A549 (cell line): ENCODE results near the gene OMG. TPM values are rescaled to one million over a fixed set of nuclear protein-coding genes. Genes with fewer than 3 reads are reported as not detected.

ENCODE experiments used
- ATAC-seq, 2 experiments: fragments of 200-7000 bp in 1 of 2; fragments of >200 bp in 1 of 2; cut with Nextera tagmentation in 1 of 2; cut with Tn5 transposase in 1 of 2; 3 replicates each; pipeline versions ENCODE4 v1.8.0 to v1.9.1; 2018 to 2020; ENCODE audit warnings: mild to moderate bottlenecking in 1 of 2, moderate library complexity in 1 of 2
- CTCF ChIA-PET: fragments of 300-600 bp; sonication (Branson Sonifier 250); formaldehyde crosslinking; extraction: SDS; loops from one replicate; lab custom pipeline; 2021; ENCODE audit warnings: antibody characterized with exemption, inconsistent platforms; lab: Yijun Ruan, JAX
- POLR2A ChIA-PET: fragments of 350-600 bp; formaldehyde crosslinking; extraction: SDS; loops from one replicate; lab custom pipeline; 2021; ENCODE audit warnings: antibody characterized with exemption, inconsistent platforms; lab: Yijun Ruan, JAX
- DNase-seq, 2 experiments: peaks; one replicate each; pipeline versions ENCODE4 v3.0.0 to v3.0.0-alpha.2; 2011 to 2016; ENCODE audit warnings: low read depth in 1 of 2, low spot score in 1 of 2
- FAIRE-seq: peaks from 2 replicates; lab custom pipeline; 2011; peaks lifted over from hg19 to GRCh38; lab: Jason Lieb, UNC
- H3K27ac ChIP-seq, 2 experiments: fragments of >200 bp; sonication (Bioruptor Twin); formaldehyde crosslinking; 3 replicates each; pipeline ENCODE4 v1.5.1; 2016 to 2017
- H3K4me1 ChIP-seq: fragments of >200 bp; sonication (Bioruptor Twin); formaldehyde crosslinking; 3 replicates; pipeline ENCODE4 v1.6.1; 2016
- H3K4me2 ChIP-seq: fragments of >200 bp; sonication (Bioruptor Twin); formaldehyde crosslinking; 3 replicates; pipeline ENCODE4 v1.6.1; 2016
- H3K4me3 ChIP-seq: fragments of >200 bp; sonication (Bioruptor Twin); formaldehyde crosslinking; 3 replicates; pipeline ENCODE4 v1.5.1; 2016
- H3K9me3 ChIP-seq: fragments of >200 bp; sonication (Bioruptor Twin); formaldehyde crosslinking; 3 replicates; pipeline ENCODE4 v1.6.1; 2016
- BHLHE40 ChIP-seq: IDR thresholded peaks from 2 replicates; pipeline ENCODE4 v1.6.1; 2012; ENCODE audit warnings: low read depth, low read length, inconsistent platforms
- CBX2 ChIP-seq: fragments of 200-600 bp; sonication (generic); IDR thresholded peaks from 2 replicates; pipeline ENCODE4 v1.6.1; 2016; ENCODE audit warnings: low read depth, mild to moderate bottlenecking, borderline replicate concordance
- CHD2 ChIP-seq: fragments of 150-350 bp; IDR thresholded peaks from 2 replicates; pipeline ENCODE4 v1.6.1; 2014; ENCODE audit warnings: low read length; ENCODE audit not compliant: partially characterized antibody
- CHD4 ChIP-seq: fragments of 200-600 bp; sonication (generic); IDR thresholded peaks from 2 replicates; pipeline ENCODE4 v1.6.1; 2016; ENCODE audit warnings: antibody characterized with exemption, mild to moderate bottlenecking, borderline replicate concordance
- ESRRA ChIP-seq: fragments of 150-350 bp; IDR thresholded peaks from 2 replicates; pipeline ENCODE4 v1.6.1; 2014; ENCODE audit warnings: mild to moderate bottlenecking, low read length, borderline replicate concordance
- FOSB ChIP-seq: fragments of 250-450 bp; sonication (Bioruptor Pico); IDR thresholded peaks from 2 replicates; pipeline ENCODE4 v1.5.0; 2020; ENCODE audit warnings: mild to moderate bottlenecking, moderate library complexity
- GATA3 ChIP-seq: IDR thresholded peaks from 2 replicates; pipeline ENCODE4 v1.6.1; 2012; ENCODE audit warnings: borderline replicate concordance
- HEYL ChIP-seq: fragments of 250-450 bp; sonication (Bioruptor Pico); IDR thresholded peaks from 2 replicates; pipeline ENCODE4 v1.8.0; 2021; ENCODE audit warnings: mild to moderate bottlenecking, moderate library complexity
- HOXA7 ChIP-seq: fragments of 250-450 bp; sonication (Bioruptor Pico); IDR thresholded peaks from 2 replicates; pipeline ENCODE4 v1.5.0; 2020; ENCODE audit warnings: mild to moderate bottlenecking, moderate library complexity
- MAFK ChIP-seq: fragments of 450-650 bp; IDR thresholded peaks from 2 replicates; pipeline ENCODE4 v1.6.1; 2014; ENCODE audit not compliant: partially characterized antibody
- MYC ChIP-seq: IDR thresholded peaks from 2 replicates; pipeline ENCODE4 v1.6.1; 2012; ENCODE audit warnings: mild to moderate bottlenecking, inconsistent platforms, low read length, improper control_type of control experiment, borderline replicate concordance
- NFE2L2 ChIP-seq: fragments of 150-350 bp; conservative IDR thresholded peaks from 2 replicates; pipeline ENCODE4 v1.6.1; 2014; ENCODE audit warnings: low read length
- NR3C1 ChIP-seq: fragments of >200 bp; sonication (Bioruptor Twin); formaldehyde crosslinking; IDR thresholded peaks from 3 replicates; pipeline ENCODE4 v1.6.1; 2017
- POLR2AphosphoS2 ChIP-seq: conservative IDR thresholded peaks from 2 replicates; pipeline ENCODE4 v1.6.1; 2012; ENCODE audit warnings: low read length, improper control_type of control experiment, inconsistent platforms
- RARB ChIP-seq: fragments of 250-450 bp; sonication (Bioruptor Pico); IDR thresholded peaks from 2 replicates; pipeline ENCODE4 v1.8.0; 2021; ENCODE audit warnings: mild to moderate bottlenecking, moderate library complexity
- RCOR1 ChIP-seq: fragments of 150-350 bp; IDR thresholded peaks from 2 replicates; pipeline ENCODE4 v1.6.1; 2014; ENCODE audit warnings: antibody characterized with exemption, low read length, low read depth
- ZNF302 ChIP-seq: fragments of 250-450 bp; sonication (Bioruptor Pico); IDR thresholded peaks from 2 replicates; pipeline ENCODE4 v1.9.0; 2021; ENCODE audit warnings: inconsistent platforms, mild to moderate bottlenecking, moderate library complexity
- WGBS: methylation state at CpG from one replicate; pipeline ENCODE4 v1.1.6; 2017; ENCODE audit errors: missing lambda C conversion rate; 5-methylcytosine and 5-hydroxymethylcytosine counted together
- polyA plus RNA-seq, 4 experiments: library from polyadenylated mRNA; depleted of rRNA in 3 of 4; stranded (reverse); fragments of >200 nt; fragmentation: RNase III in 1 of 4; extraction: RNeasy Plus Mini Kit Qiagen cat#74134 plus additional on column Dnase treatment in 1 of 4; gene quantifications; 2 replicates in 3 of 4; 3 replicates in 1 of 4; pipeline ENCODE4 v1.2.3, GENCODE V29; 2011 to 2017
- TF ChIP-seq, protein P1 (sequence below): fragments of >200 bp; sonication (Bioruptor Twin); formaldehyde crosslinking; IDR thresholded peaks from 3 replicates; pipeline ENCODE4 v1.6.1; 2016
- TF ChIP-seq, protein P2 (sequence below): fragments of 450-650 bp; IDR thresholded peaks from 2 replicates; pipeline ENCODE4 v1.6.1; 2014; ENCODE audit warnings: antibody characterized with exemption
- TF ChIP-seq, protein P3 (sequence below): fragments of >200 bp; sonication (Bioruptor Twin); formaldehyde crosslinking; IDR thresholded peaks from 2 replicates; pipeline ENCODE4 v1.6.1; 2016

Gene OMG
- polyA plus RNA-seq, 2 of the 4 experiments (the other 2 are of a cell fraction) = not detected

DNA sequence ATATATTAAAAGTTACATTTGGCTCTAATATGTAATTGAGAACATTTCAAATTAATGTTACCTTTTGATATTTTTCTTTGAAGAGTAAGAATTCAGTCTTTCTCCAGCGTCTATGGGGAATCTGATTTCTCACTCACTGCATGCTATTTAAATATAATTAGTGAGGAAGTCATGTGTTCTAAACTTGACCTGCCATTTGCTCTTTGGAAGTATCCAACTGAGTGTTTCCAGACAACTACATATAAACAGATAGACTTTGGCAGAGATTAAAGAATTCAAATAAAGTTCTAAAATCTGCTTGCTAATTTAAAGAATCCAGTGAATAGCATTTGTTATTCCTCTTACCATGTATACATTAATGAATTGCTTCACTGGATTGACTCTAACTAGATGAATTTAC lies 23.5 kb downstream of the OMG start:
- no peak overlapping the region; the same call in 2 of the 3 replicates for H3K4me2 ChIP-seq

DNA sequence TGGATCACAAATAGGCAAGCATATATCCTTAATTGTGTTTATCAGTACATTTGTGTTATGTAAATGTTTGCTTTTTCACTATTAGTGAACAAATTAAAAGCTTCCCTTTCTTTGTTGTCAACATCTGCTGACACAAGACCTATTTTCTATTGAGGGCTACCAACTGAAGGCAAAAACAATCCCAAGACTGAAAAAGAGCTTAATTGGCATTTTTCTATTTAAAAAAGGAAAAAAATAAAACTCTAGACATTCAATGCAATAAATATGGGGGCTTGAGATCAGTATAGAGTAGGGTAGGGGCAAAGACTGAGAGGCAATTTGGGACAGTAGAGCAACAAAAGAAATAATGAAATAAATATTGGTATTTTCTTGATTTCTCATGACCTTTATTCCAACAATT lies 24.2 kb downstream of the OMG start:
- Histone ChIP-seq H3K9me3 (no peaks in the 10 kb centered on the region), H3K27ac (no peak overlapping the region), H3K4me3 (no peak overlapping the region), H3K4me1 (peaks cover 44% of the 10 kb centered on the region), H3K4me2 (no peak overlapping the region)
- TF ChIP-seq MAFK = peak; percentile 79
- TF ChIP-seq NFE2L2 = no peak
- TF ChIP-seq, protein P1, sequence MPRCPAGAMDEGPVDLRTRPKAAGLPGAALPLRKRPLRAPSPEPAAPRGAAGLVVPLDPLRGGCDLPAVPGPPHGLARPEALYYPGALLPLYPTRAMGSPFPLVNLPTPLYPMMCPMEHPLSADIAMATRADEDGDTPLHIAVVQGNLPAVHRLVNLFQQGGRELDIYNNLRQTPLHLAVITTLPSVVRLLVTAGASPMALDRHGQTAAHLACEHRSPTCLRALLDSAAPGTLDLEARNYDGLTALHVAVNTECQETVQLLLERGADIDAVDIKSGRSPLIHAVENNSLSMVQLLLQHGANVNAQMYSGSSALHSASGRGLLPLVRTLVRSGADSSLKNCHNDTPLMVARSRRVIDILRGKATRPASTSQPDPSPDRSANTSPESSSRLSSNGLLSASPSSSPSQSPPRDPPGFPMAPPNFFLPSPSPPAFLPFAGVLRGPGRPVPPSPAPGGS = no peak
- TF ChIP-seq FOSB (CRISPR knock-in tag) = no peak
- no peak for TF ChIP-seq CHD4
- ChIA-PET CTCF (no interaction called here), POLR2A (no interaction called here)
- no peak for ATAC-seq
- no peak for FAIRE-seq
- no peak for DNase-seq

More for the DNA sequence above, 23.5 kb downstream of the OMG start:
- CTCF ChIA-PET = no interaction called here
- Histone ChIP-seq H3K4me1 (peaks cover 37% of the 10 kb centered on the region), H3K9me3 (no peaks in the 10 kb centered on the region)
- TF ChIP-seq POLR2AphosphoS2 (no peak), RCOR1 (no peak), HOXA7 (CRISPR knock-in tag) (no peak), CHD2 (no peak)
- TF ChIP-seq, all 56 proteins: peak for 0
- whole genome bisulfite sequencing = 92% methylated on average over 1 of the region's 1 CpG
- Histone ChIP-seq H3K27ac (no peak overlapping the region; a peak in 1 of 6 replicates), H3K4me3 (no peak overlapping the region)
- DNase-seq (no peak), FAIRE-seq (peak; percentile 23), ATAC-seq (no peak)
- POLR2A ChIA-PET = no interaction called here

DNA sequence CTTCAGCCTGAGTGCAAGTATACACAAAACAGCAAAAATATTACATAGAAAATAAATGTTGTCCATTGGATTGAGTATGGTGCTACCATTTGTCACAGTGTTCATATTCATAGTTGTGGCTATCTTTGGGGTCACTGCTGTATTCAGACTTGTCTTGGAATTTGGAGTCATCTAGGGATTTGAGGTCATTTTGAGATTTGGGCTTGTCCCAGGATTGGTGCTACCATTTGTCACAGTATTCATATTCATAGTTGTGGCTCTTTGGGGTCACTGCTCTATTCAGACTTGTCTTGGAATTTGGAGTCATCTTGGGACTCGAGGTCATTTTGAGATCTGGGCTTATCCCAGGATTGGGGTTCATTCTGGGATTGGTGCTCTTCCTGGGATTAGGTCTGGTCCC lies 24.8 kb downstream of the OMG start:
- no peak for DNase-seq
- Histone ChIP-seq H3K27ac (no peak overlapping the region), H3K9me3 (no peaks in the 10 kb centered on the region), H3K4me3 (no peak overlapping the region), H3K4me1 (peaks cover 49% of the 10 kb centered on the region), H3K4me2 (no peak overlapping the region)
- POLR2A ChIA-PET = no interaction called here
- WGBS = 88% methylated on average over 1 of the region's 1 CpG
- FAIRE-seq = peak; percentile 23
- ATAC-seq = no peak
- no peak for TF ChIP-seq ZNF302 (CRISPR knock-in tag)
- no peak for TF ChIP-seq MAFK
- TF ChIP-seq ESRRA = no peak
- TF ChIP-seq MYC = no peak
- no peak for TF ChIP-seq NR3C1
- no peak for TF ChIP-seq CBX2
- TF ChIP-seq RCOR1 = no peak
- no peak for TF ChIP-seq NFE2L2
- TF ChIP-seq, all 56 proteins: peak for 0
- CTCF ChIA-PET = no interaction called here

DNA sequence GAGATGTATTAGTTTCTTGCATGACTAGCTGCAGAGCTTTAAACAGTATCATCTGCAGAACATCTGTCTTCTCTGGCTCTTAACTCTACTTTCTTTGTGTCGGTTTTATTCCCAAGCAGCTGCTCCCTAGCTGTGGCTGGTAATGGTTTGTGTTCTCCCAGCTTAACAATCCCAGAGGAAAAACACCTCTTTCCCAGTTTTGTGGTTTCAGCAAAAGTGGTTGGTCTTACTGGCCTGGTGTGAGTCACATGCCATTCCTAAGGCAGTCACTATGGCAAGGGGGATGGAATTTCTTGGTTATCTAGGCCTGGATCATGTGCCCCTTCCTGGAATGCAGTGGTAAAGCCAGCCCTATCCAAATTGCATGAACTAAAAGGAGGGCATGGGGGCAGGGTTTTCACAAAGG lies 27.5 kb downstream of the OMG start:
- H3K4me3 ChIP-seq = no peak overlapping the region
- H3K4me2 ChIP-seq = peak overlapping the region; percentile 39
- DNase-seq = peak; percentile 27 to 53
- no peak for FAIRE-seq
- TF ChIP-seq MAFK (peak; percentile 73), BHLHE40 (no peak), GATA3 (0 out of 2 replicates have a peak, but pooled peaks have one; percentile 41), HEYL (CRISPR knock-in tag) (no peak), RARB (CRISPR knock-in tag) (no peak)
- TF ChIP-seq, protein P2, sequence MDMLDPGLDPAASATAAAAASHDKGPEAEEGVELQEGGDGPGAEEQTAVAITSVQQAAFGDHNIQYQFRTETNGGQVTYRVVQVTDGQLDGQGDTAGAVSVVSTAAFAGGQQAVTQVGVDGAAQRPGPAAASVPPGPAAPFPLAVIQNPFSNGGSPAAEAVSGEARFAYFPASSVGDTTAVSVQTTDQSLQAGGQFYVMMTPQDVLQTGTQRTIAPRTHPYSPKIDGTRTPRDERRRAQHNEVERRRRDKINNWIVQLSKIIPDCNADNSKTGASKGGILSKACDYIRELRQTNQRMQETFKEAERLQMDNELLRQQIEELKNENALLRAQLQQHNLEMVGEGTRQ = peak; percentile 75; the same call in 1 of the 2 replicates
- TF ChIP-seq, protein P3, sequence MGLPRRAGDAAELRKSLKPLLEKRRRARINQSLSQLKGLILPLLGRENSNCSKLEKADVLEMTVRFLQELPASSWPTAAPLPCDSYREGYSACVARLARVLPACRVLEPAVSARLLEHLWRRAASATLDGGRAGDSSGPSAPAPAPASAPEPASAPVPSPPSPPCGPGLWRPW = no peak
- TF ChIP-seq, all 56 proteins: peak for 3
- POLR2A ChIA-PET = interaction anchor here (0.6 to 0.9 kb wide), 3 partner anchors 18 to 175 kb away, joined by 3 to 5 read pairs (median 5); partner anchors contain the start of gene NF1
- Histone ChIP-seq H3K9me3 (no peaks in the 10 kb centered on the region), H3K4me1 (peaks cover 43% of the 10 kb centered on the region), H3K27ac (peak overlapping the region; percentile 58 to 67)
- CTCF ChIA-PET = interaction anchor here (1.2 kb wide), 1 partner anchor 13 kb away, joined by 3 read pairs; no protein-coding TSS in a partner anchor
- 61% methylated on average over 1 of the region's 1 CpG for WGBS
- ATAC-seq = peak; percentile 92 to 97
